SK-N-SH treated with all-trans-retinoic acid at 6 μM for 48 hours (cell line): Measurements from ENCODE around the gene COL12A1.

Experiments
- ATAC-seq: fragments of 200-7000 bp; cut with Tn5 transposase; 3 replicates; pipeline ENCODE4 v1.9.1; 2020; ENCODE audit warnings: mild to moderate bottlenecking, moderate library complexity
- ARNTL ChIP-seq: fragments of 450-650 bp; formaldehyde crosslinking; IDR thresholded peaks from 2 replicates; pipeline ENCODE4 v1.5.0; 2020; ENCODE audit warnings: low read depth, mild to moderate bottlenecking, moderate library complexity, borderline replicate concordance
- BACH2 ChIP-seq: fragments of 250-450 bp; sonication (Bioruptor Pico); IDR thresholded peaks from 2 replicates; pipeline ENCODE4 v1.9.0; 2021; ENCODE audit warnings: mild to moderate bottlenecking, borderline replicate concordance
- CREB5 ChIP-seq: fragments of 250-450 bp; sonication (Bioruptor Pico); IDR thresholded peaks from 2 replicates; pipeline ENCODE4 v1.5.1; 2020; ENCODE audit warnings: low read depth, mild to moderate bottlenecking, moderate library complexity
- CSDC2 ChIP-seq: fragments of 250-450 bp; sonication (Bioruptor Pico); IDR thresholded peaks from 2 replicates; pipeline ENCODE4 v1.5.0; 2020; ENCODE audit warnings: mild to moderate bottlenecking, moderate library complexity
- CSRNP3 ChIP-seq: fragments of 250-450 bp; sonication (Bioruptor Pico); IDR thresholded peaks from 2 replicates; pipeline ENCODE4 v1.5.1; 2021; ENCODE audit warnings: mild to moderate bottlenecking, moderate library complexity
- ESRRG ChIP-seq: fragments of 250-450 bp; sonication (Bioruptor Pico); IDR thresholded peaks from 2 replicates; pipeline ENCODE4 v1.6.1; 2021; ENCODE audit warnings: mild to moderate bottlenecking
- GLIS3 ChIP-seq: fragments of 250-450 bp; sonication (Bioruptor Pico); IDR thresholded peaks from 2 replicates; pipeline ENCODE4 v1.5.0; 2020; ENCODE audit warnings: mild to moderate bottlenecking, moderate library complexity
- ISL1 ChIP-seq: fragments of 250-450 bp; sonication (Bioruptor Pico); IDR thresholded peaks from 2 replicates; pipeline ENCODE4 v2.1.2; 2022; ENCODE audit warnings: mild to moderate bottlenecking, moderate library complexity
- OSR1 ChIP-seq: fragments of 250-450 bp; sonication (Bioruptor Pico); IDR thresholded peaks from 2 replicates; pipeline ENCODE4 v1.8.0; 2022; ENCODE audit warnings: moderate library complexity, mild to moderate bottlenecking, inconsistent platforms
- POU6F1 ChIP-seq: fragments of 250-450 bp; sonication (Bioruptor Pico); IDR thresholded peaks from 2 replicates; pipeline ENCODE4 v1.8.0; 2021; ENCODE audit warnings: low read depth, mild to moderate bottlenecking, moderate library complexity, borderline replicate concordance
- PPARA ChIP-seq: fragments of 250-450 bp; sonication (Bioruptor Pico); IDR thresholded peaks from 2 replicates; pipeline ENCODE4 v1.5.0; 2020; ENCODE audit warnings: mild to moderate bottlenecking, borderline replicate concordance
- SNAI2 ChIP-seq: fragments of 250-450 bp; sonication (Bioruptor Pico); IDR thresholded peaks from 2 replicates; pipeline ENCODE4 v1.5.0; 2020; ENCODE audit warnings: mild to moderate bottlenecking, moderate library complexity
- TCF4 ChIP-seq: fragments of 250-450 bp; sonication (Bioruptor Pico); IDR thresholded peaks from 2 replicates; pipeline ENCODE4 v1.8.0; 2021; ENCODE audit warnings: mild to moderate bottlenecking, moderate library complexity, borderline replicate concordance
- TOX ChIP-seq: fragments of 250-450 bp; sonication (Bioruptor Pico); IDR thresholded peaks from 2 replicates; pipeline ENCODE4 v1.8.0; 2021; ENCODE audit warnings: mild to moderate bottlenecking, moderate library complexity, borderline replicate concordance
- TSHZ2 ChIP-seq: fragments of 250-450 bp; sonication (Bioruptor Pico); IDR thresholded peaks from 2 replicates; pipeline ENCODE4 v1.5.0; 2020; ENCODE audit warnings: mild to moderate bottlenecking, moderate library complexity
- ZC3H10 ChIP-seq: fragments of 250-450 bp; sonication (Bioruptor Pico); IDR thresholded peaks from 2 replicates; pipeline ENCODE4 v1.5.1; 2021; ENCODE audit warnings: mild to moderate bottlenecking, moderate library complexity
- ZFP3 ChIP-seq: fragments of 250-450 bp; sonication (Bioruptor Pico); IDR thresholded peaks from 2 replicates; pipeline ENCODE4 v1.5.0; 2020; ENCODE audit warnings: mild to moderate bottlenecking, moderate library complexity
- ZFP30 ChIP-seq: fragments of 450-650 bp; formaldehyde crosslinking; IDR thresholded peaks from 2 replicates; pipeline ENCODE4 v1.5.0; 2022; ENCODE audit warnings: mild to moderate bottlenecking, moderate library complexity
- ZNF565 ChIP-seq: fragments of 450-650 bp; formaldehyde crosslinking; conservative IDR thresholded peaks from 2 replicates; pipeline ENCODE4 v1.5.0; 2020; ENCODE audit warnings: low read depth, mild to moderate bottlenecking, moderate library complexity
- ZNF70 ChIP-seq: fragments of 450-650 bp; formaldehyde crosslinking; IDR thresholded peaks from 2 replicates; pipeline ENCODE4 v1.5.0; 2020; ENCODE audit warnings: mild to moderate bottlenecking, moderate library complexity
- ZNF8 ChIP-seq: fragments of 450-650 bp; formaldehyde crosslinking; IDR thresholded peaks from 2 replicates; pipeline ENCODE4 v1.5.0; 2020; ENCODE audit warnings: mild to moderate bottlenecking, moderate library complexity

Gene COL12A1

GRCh38 chr6:75114195-75114594 lies 91.7 kb downstream of the COL12A1 start:
- no peak for ATAC-seq
- TF ChIP-seq BACH2 (CRISPR knock-in tag) (no peak), ISL1 (CRISPR knock-in tag) (no peak), CSRNP3 (CRISPR knock-in tag) (no peak), OSR1 (CRISPR knock-in tag) (no peak), POU6F1 (CRISPR knock-in tag) (no peak), ESRRG (CRISPR knock-in tag) (no peak), CREB5 (CRISPR knock-in tag) (no peak), SNAI2 (CRISPR knock-in tag) (no peak), GLIS3 (no peak), TCF4 (CRISPR knock-in tag) (no peak), ZFP30 (no peak), TOX (CRISPR knock-in tag) (no peak), ZFP3 (no peak), ZNF8 (CRISPR knock-in tag) (no peak)

- no peak for ATAC-seq
Measured at GRCh38 chr6:75113446-75113845, 92.4 kb downstream of the COL12A1 start.

More at GRCh38 chr6:75113446-75113845, 92.4 kb downstream of the COL12A1 start:
- no peak for TF ChIP-seq TSHZ2 (CRISPR knock-in tag)
- no peak for TF ChIP-seq ZFP30
- TF ChIP-seq CSDC2 (CRISPR knock-in tag), result no peak
- TF ChIP-seq ISL1 (CRISPR knock-in tag), result no peak
- no peak for TF ChIP-seq ZC3H10 (CRISPR knock-in tag)
- no peak for TF ChIP-seq GLIS3
- no peak for TF ChIP-seq ZNF70 (CRISPR knock-in tag)
- no peak for TF ChIP-seq TOX (CRISPR knock-in tag)
- no peak for TF ChIP-seq CSRNP3 (CRISPR knock-in tag)
- no peak for TF ChIP-seq ZNF565 (CRISPR knock-in tag)
- TF ChIP-seq ARNTL (CRISPR knock-in tag), result no peak
- no peak for TF ChIP-seq ESRRG (CRISPR knock-in tag)
- no peak for TF ChIP-seq PPARA
